SK-N-MC (cell line): ENCODE data around the gene TTBK1.

Experiments
- EZH2 ChIP-seq: fragments of 200-600 bp; sonication (generic); IDR thresholded peaks from one replicate; pipeline ENCODE4 v1.6.1; 2017; ENCODE audit warnings: antibody characterized with exemption
- FOXP2 ChIP-seq: optimal IDR thresholded peaks from 2 replicates; pipeline ENCODE3; 2011; ENCODE audit warnings: mild to moderate bottlenecking, moderate library complexity; ENCODE audit not compliant: insufficient read depth; ENCODE audit errors: extremely low read length, control extremely low read depth
- POLR2AphosphoS5 ChIP-seq: IDR thresholded peaks from 2 replicates; pipeline ENCODE4 v1.6.1; 2012; ENCODE audit warnings: mild to moderate bottlenecking, low read depth, low read length, borderline replicate concordance

GRCh38 chr6:43286456-43286979 is 43.2 kb downstream of the TTBK1 start:
- no peak for TF ChIP-seq EZH2
- no peak for TF ChIP-seq POLR2AphosphoS5
- no peak for TF ChIP-seq FOXP2
